ENCODE data around the gene ATP13A2. TPM values are rescaled to one million over a fixed set of nuclear protein-coding genes. Genes with fewer than 3 reads are reported as not detected.

The ATP13A2 gene
- total RNA-seq, 2 donors from 2014 or later: 18.8 to 19.5 TPM

DNA sequence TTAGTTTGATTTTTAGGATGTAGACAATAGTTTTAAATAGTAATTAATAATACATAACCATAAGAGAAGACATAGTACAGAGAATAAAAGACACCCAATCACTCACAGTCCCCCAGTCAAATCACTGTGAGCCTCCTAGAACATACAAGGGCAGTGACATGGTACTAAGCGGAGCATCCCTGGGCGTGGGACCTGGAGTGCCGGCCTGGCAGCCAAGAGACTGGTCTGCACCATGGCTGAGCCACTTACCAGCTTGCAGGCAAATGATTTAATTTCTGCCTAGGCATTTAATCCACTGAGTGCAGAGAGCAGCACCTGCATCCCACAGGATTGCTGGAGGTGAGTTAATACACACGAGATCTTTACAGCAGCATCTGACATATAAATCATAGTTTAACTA is 21.8 kb upstream of the ATP13A2 start:
- ATAC-seq: no peak
- no peak for DNase-seq
- intact Hi-C loops (cut with DNase I): no loop called here

DNA sequence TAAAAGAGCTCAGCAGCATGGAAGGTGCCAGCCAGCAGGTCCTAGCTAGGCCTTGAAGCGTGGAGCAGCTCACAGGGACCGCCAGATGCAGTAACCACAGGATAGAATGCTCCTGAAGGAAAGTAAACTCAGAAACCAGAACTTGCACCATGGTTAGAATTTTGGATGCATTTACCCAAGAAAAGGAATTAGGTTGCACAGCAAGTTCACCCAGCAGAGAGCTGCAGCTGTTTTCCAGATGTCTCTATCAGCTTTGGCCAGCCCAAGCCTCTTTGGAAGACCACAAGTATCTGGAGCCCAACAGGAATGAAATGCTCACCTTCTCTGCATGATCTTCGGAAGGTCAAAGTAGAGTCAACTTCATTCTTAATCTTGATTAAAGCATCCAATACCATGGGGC is 21.0 kb upstream of the ATP13A2 start:
- DNase-seq (no peak), ATAC-seq (no peak)
- intact Hi-C loops (cut with DNase I): no loop called here

DNA sequence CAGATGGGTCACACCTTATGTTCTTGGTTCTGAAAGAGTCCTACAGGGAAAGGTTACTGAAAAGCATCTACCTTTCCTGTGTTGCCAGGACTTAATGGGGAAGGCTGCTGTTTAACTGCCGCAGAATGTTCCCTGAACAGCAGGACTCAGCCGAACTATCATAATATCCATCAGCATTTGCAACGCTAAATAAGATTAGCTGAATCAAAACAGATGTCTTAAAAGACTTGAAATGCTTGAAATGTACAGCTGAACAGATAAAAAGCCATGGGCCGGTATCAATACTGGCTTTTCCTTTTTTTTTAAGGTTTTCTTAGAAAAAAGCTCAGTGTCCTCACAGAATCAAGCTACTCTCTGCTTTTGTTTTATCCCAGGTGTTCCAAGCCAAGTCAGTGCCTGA is 19.7 kb upstream of the ATP13A2 start:
- no peak for DNase-seq
- no peak for ATAC-seq
- intact Hi-C loops (cut with DNase I): no loop called here

DNA sequence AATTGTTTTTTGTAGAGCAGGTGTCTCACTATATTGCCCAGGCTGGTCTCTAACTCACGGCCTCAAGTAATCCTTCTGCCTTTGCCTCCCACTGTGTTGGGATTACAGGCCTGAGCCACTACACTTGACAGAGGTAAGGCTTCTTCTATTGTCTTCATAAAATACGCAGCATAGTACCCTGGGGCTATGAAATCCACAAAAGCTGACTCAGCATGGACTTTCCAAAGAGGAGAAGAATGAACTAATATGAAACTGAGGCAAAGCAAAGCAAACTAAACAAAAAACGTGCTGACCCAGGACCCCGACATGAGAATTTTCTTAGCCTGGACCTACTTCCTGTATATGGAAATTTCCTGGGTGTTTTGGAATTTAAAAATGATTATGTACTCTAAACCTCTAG is 18.5 kb upstream of the ATP13A2 start:
- DNase-seq (no peak), ATAC-seq (no peak)
- intact Hi-C loops (cut with DNase I): no loop called here

DNA sequence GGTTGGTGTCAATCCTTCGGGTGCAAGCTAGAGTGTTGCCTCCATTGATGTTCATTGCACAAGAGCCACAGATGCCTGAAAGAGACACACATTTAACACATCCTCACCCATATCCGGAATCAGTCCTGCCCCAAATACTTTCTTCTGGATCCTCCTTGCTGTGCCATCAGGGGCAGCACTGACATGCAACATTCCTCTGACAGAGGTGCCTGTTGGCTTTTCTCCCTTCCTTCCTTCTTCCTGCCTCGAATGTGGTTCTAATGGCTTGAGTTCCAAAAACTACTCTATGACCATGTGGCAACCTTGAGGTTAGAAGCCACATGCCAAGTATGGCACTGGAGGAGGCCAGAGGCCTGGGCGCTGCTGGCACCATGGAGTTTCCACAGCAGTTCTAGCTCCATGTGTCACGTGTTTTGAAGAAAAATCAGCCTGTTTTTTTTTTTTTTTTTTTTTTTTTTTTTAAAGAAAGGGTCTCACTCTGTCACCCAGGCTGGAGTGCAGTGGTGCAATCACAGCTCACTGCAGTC is 17.0 kb upstream of the ATP13A2 start:
- DNase-seq (no peak), ATAC-seq (peak in 1 of 2 donors; percentile 61)
- intact Hi-C loops (cut with DNase I): no loop called here

DNA sequence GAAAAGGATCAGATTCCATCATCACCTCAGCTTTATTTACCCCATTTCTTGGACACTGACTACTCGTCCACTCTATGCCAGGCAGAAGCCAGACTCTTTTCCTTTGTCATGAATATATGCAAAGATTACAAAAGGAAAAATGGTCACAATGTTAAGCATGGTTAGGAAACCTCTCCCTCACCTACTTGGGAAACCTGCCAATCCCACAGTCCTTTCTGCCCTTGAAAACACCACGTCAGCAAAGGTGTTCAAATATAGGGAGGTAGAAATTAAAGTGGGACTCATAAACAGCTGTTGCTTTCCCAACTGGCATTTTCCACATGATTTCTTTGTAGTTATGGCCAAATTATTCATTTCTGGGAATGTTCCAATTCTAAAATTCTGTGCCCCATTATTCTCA is 16.2 kb upstream of the ATP13A2 start:
- intact Hi-C loops (cut with DNase I): no loop called here
- ATAC-seq: no peak
- no peak for DNase-seq

DNA sequence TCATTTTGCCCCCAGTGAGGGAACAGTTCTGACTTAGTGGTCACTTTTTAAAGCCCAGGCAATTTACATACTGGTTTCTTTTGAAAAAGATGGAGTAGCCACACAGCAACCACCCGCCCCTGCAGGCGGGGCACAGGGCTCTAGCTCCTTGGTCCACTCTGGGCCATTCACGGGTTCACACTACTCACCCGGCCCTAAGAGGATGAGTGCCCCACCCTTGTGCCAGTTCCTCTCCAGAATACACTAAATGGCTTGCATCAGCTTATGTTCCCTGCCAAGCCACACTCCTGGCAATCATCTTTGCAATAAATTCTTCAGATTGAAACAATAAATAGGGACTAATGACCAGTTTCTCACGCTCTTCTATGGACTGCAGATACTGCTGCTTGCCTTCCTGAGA is 15.7 kb upstream of the ATP13A2 start:
- ATAC-seq (peak in 1 of 2 donors; percentile 48), DNase-seq (no peak)
- intact Hi-C loops (cut with DNase I): no loop called here

DNA sequence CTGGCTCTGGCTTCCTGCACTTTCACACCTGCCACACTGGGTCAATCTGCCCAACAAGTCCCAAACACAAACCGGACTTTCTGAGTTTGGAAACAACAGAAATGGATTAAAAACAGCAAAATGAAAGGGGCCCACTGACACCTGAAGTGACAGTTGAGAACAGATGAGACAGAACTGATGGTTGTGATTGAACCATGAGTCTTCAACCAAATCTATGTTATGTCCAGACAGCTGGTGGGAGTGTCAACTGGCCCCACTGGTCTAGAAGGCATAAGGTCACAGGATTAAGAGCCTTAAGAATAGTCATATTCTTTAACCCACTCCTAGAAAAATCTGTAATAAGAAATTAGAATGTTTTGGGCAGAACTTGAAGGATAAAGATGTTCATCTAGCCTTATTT is 13.0 kb upstream of the ATP13A2 start:
- no peak for ATAC-seq
- intact Hi-C loops (cut with DNase I): no loop called here
- DNase-seq: no peak

DNA sequence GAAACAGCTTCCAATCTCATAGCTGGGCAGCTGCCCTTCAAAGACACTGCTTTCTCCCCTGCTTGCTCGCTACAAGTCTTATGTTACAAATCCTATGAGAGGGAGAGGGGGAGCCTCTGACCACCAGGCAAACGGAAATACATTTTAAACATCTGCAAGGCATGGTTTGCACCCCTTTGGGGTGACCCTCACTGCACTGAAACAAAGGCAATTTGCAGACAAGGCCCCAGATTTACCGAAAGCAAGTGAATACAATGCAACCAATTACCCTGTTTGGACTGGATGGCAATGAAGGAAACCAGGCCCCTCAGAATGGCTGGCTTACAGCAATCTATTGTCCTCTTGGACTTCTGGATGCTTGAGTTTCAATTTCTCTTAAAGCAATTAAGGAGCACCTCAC is 11.8 kb upstream of the ATP13A2 start:
- intact Hi-C loops (cut with DNase I): no loop called here
- DNase-seq (no peak), ATAC-seq (no peak)

DNA sequence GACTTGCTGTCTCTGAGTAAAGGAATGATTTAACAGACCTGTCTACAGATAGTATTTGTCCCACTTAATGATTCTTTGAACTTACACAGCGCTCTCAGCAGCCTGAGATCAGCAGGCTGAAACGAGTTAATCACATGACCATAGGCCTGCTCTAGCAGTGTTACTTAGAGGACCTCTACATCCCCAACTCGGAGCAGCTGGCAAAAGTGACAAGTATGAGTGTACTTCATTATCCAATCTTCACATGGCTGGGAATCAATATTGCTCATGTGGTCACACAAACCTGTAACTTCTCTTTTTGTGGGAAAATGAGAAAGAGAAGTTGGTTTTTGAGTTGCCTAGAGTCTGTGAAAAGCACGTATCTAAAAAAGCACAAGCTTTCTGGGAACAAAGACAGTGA is 11.4 kb upstream of the ATP13A2 start:
- no peak for DNase-seq
- intact Hi-C loops (cut with DNase I): no loop called here

DNA sequence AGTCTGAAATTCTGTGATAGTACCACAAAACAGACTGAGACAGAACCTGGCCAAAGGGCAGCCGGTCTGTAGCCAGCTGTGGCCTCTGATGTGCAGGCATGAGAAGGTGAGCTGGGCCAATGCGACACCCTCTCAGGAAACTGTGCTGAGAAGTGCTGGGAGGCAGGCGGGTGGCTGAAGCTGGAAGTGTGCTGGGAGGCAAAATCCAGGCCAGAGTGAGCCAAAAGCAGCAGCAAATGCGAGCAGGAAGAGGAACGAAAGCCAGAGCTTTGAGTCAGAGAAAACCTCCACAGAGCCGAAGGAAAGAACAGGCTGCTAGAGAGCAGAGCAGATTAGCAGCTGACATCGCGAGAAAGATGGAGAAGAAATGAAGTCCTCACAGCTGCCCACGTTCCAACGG is 10.2 kb upstream of the ATP13A2 start:
- intact Hi-C loops (cut with DNase I): no loop called here
- ATAC-seq (no peak), DNase-seq (no peak)

More for the DNA sequence above, 11.4 kb upstream of the ATP13A2 start:
- ATAC-seq: no peak

DNA sequence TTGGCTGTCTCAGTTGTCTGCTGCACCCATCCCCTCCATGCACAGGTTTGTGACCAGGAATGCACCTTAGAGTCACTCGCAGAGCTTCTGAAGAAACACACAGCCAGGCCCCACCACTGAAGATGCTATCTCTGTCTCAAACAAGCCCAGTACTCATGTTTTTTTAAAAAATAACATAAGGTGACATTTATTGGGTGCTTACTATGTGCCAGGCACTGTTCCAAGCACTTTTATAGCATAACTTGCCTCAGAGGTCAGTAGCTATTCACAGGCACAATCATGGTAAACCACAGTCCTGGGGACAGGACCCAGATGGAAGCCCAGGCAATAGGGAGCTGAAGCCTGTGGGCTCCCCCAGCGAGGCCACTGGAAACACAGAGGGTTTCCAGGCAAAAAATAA is 8.8 kb upstream of the ATP13A2 start:
- DNase-seq (no peak), ATAC-seq (no peak)
- intact Hi-C loops (cut with DNase I): no loop called here

DNA sequence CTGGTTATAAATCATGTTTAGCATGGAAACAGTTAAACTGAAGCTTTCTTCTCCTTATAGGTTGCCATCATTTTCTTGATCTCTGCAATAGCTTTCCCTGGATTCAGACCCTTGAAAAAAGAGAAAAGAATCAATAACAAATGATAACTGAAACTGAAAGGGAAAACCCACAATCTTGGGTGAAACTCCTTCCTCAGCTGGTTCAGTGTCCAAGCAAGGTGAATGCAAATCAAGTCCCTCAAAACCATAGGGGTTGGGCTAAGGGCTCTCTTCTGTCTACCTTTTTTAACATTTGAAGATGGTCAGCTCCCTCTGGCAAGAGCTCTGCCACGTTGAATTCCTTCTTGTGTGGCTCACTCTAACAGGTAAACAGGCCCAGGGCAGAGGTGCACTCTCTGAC is 7.1 kb upstream of the ATP13A2 start:
- no peak for ATAC-seq
- intact Hi-C loops (cut with DNase I): no loop called here
- no peak for DNase-seq

DNA sequence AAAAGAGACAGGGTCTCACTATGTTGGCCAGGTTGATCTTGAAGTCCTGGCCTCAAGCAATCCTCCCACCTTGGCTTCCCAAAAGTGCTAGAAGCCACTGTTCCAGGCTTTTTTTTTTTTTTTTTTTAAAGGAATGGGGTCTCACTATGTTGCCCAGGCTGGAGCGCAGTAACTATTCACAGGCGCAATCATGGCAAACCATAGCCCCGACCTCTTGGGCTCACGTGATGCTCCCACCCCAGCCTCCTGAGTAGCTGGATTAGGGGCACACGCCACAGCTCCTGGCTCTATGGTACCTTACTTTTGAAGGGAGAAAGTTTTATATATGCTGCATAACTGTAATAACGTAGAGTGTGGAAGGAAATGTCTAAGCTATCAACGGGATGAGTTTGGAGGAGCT is 5.7 kb upstream of the ATP13A2 start:
- no peak for ATAC-seq
- no peak for DNase-seq
- intact Hi-C loops (cut with DNase I): no loop called here

DNA sequence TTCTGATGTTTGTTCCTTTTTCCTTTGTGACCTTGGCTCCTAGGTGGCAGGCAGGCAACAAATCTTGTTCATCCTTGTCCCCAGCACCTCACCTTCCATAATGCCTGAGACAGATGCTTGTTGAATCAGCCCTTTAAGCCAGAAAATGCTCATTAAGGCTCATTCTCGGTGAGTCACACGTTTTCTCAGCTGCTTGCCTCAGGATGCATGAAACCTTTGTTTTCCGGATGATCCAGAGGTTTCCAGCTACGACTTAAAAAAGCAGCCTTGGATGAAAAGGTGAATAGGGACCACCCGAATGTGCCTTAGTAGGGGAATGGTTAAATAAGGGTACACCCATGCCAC is 4.6 kb upstream of the ATP13A2 start:
- DNase-seq (no peak), ATAC-seq (no peak)
- intact Hi-C loops (cut with DNase I): no loop called here

DNA sequence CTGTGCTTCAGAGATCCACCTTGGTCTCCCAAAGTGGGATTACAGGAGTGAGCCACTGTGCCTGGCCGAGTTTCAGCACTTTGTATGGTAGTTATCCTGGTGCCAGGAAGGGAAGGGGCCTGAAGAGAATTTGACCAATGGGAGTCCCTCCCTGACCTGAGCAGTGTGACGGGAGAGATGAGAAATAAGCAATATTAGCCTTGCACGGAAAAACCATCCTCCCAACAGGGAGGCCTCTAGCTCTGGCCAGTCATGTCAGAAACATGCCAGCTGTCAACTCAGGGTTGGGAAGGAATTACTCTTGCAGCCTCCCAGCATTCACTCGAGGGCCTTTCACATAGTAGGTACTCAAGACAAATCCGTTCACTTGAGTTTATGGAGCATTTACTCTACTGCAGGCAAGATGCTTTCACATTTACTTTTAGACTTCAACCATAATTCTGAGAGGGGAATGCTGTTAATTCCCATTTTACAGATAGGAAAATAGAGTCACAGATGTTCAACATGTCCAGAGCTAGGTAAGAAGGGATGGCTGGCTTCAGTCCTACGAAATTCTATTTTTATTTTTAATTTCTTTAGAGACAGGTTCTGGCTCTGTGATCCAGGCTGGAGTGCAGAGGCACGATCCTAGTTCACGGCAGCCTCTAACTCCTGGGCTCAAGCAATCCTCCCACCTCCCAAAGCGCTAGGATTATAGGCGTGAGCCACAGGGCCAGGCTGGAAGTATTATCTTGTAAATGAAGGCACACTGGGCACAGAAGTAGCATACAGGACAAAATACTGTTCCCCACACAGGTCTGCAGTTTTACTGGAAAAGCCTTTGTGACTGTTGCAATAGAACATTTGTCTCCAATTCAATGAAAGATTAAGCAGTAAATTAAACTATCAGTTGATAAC is 3.2 kb upstream of the ATP13A2 start:
- no peak for DNase-seq
- no peak for ATAC-seq
- intact Hi-C loops (cut with DNase I): no loop called here

DNA sequence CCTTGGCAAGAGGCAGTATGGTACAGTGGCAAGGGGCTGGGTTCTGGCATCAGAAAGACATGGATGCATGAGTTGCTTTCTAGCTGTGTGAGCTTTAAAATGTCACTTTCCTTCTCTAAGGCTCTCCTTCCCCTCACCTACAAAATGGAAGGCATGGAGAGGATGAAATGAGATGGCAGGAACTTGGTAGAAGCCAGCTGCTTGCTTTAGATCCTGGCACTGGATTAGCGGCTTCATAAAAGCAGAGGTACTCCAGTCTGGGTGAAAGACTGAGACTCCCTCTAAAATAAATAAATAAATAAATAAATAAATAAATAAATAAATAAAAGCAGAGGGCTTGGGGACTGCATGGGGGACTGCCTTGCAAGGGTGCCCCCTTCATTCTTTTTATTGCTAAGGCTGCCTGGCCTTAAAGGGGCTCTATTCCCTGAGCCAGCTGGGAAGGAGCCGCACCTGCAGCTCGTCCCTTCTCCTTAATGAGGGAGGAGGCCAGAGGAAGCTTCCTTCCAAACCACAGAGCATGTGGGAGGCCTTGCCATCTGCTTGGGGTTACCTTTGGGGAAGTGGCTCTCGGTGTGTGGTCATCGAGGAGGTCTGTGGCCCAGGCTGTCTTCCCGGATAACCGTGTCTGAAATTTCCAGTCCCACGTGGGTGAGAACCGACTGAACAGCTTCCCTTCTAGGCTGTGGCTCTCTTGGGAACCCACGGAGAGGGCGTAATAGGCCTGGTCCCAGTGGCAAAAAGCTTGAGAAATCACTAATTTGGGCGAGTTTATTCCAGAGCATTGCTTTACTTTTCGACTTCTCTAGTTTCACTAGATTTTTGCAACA is 2.0 kb upstream of the ATP13A2 start:
- intact Hi-C loops (cut with DNase I): no loop called here

DNA sequence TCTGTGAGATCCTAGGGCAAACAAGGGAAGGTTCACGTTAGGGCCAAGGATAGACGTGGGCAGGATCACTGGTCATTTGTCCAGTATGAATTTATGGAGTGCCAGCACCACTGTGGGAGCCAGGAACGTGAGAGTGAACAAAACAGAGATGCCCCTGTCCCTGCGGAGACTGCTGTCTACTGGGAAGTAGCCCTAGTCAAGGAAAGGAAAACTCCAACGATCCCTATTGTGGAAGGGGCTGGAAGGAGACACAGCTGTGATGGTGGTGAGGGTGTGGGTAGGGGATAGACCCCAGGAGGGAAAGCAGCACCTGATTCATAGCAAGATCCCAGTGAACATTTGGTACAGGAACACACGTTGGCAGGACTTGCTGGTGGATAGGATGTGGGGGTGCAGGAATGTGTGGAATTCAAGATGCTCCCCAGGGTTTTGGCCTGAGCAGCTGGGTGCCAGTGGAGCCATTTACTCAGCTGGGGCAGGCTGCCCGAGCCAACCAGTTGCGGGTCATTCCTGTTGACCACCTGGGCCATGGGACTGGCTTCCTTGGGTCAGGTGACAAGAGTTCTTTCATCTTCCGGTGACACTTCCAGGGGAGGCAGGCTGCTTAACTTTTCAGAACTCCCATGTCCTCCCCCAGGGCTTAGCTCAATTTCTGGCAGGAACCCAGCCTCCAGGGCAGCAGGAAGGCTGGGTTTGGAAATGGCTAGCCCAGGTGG is 1.2 kb upstream of the ATP13A2 start:
- DNase-seq (no peak), ATAC-seq (no peak)
- intact Hi-C loops (cut with DNase I): no loop called here

More for the DNA sequence above, 2.0 kb upstream of the ATP13A2 start:
- ATAC-seq (no peak), DNase-seq (no peak)

DNA sequence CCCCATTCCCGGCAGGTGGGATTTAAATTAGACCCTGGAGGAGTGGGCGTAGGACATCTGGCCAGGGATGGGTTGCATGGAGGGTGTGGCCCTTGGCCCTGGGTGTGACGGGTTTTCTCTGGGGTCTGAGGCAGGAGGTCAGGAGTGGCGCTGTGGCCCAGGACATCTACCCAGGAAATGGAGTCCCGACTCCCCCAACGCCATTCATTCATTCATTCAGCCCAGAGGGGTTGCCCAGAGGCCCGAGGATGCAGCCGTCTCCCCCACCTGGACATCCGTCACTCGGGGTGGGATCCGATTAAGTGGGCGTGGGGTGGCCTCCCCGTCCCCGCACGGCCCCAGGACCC is 663 bp downstream of the ATP13A2 start:
- intact Hi-C loops (cut with DNase I): no loop called here
- DNase-seq (no peak), ATAC-seq (no peak)

DNA sequence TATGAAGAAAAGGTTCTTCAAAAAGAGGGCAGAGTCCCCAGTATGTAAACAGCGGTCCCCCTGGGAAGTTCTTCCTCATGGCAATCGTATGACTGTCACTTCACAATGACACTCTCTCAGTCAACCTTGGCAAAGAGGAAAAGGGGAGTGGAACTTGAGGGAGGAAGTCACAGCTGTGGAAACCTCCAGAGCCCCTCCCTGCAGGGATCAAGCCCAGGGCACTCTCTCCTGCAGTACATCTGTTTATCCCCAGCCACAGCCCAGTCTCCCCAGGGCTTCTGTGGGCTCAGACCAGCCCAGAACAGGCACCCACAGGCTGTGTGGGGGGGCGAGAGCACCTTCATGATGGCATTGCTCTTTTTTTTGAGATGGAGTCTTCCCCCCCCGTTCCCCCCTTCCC is 2.0 kb downstream of the ATP13A2 start:
- peak in 1 of 2 donors; percentile 6 for ATAC-seq
- intact Hi-C loops (cut with DNase I): no loop called here
- no peak for DNase-seq

Measured in left cardiac atrium (tissue), 4 donors.